ENCODE measurements around the gene COL23A1. TPM values are rescaled to one million over a fixed set of nuclear protein-coding genes. Genes with fewer than 3 reads are reported as not detected.

COL23A1 gene
- total RNA-seq, 1 experiment from 2014 or later: 15.0 TPM

DNA sequence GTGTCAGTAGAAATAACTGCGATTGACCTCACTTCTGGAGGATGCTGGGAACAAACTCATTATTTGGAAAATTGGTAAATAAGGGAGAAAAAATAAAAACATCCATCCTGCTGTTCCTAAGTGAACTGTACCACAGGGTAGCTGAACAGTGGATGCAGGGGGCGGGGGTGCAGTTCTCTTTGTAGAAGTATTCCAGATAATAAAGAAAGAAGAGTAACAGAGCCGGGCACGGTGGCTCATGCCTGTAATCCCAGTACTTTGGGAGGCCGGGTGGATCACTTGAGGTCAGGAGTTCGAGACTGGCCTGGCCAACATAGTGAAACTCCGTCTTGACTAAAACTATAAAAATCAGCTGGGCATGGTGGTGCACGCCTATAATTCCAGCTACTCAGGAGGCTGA is 132.1 kb downstream of the COL23A1 start:
- no peaks in the 10 kb centered on the region for H3K36me3 Mint-ChIP-seq
- TF ChIP-seq, protein P1, sequence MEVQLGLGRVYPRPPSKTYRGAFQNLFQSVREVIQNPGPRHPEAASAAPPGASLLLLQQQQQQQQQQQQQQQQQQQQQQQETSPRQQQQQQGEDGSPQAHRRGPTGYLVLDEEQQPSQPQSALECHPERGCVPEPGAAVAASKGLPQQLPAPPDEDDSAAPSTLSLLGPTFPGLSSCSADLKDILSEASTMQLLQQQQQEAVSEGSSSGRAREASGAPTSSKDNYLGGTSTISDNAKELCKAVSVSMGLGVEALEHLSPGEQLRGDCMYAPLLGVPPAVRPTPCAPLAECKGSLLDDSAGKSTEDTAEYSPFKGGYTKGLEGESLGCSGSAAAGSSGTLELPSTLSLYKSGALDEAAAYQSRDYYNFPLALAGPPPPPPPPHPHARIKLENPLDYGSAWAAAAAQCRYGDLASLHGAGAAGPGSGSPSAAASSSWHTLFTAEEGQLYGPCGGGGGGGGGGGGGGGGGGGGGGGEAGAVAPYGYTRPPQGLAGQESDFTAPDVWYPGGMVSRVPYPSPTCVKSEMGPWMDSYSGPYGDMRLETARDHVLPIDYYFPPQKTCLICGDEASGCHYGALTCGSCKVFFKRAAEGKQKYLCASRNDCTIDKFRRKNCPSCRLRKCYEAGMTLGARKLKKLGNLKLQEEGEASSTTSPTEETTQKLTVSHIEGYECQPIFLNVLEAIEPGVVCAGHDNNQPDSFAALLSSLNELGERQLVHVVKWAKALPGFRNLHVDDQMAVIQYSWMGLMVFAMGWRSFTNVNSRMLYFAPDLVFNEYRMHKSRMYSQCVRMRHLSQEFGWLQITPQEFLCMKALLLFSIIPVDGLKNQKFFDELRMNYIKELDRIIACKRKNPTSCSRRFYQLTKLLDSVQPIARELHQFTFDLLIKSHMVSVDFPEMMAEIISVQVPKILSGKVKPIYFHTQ (CRISPR knock-in tag; IDR thresholded peaks at IDR 0.05): no peak
- TF ChIP-seq MYBL2 (CRISPR knock-in tag; IDR thresholded peaks at IDR 0.05) (no peak), FOXP4 (CRISPR knock-in tag; IDR thresholded peaks at IDR 0.05) (no peak), NFATC4 (CRISPR knock-in tag; IDR thresholded peaks at IDR 0.05) (no peak), GRHL2 (CRISPR knock-in tag; IDR thresholded peaks at IDR 0.05; ENCODE audit: insufficient replicate concordance, severe bottlenecking) (no peak), CBFB (CRISPR knock-in tag; IDR thresholded peaks at IDR 0.05; ENCODE audit: low read depth) (no peak), FOXP1 (CRISPR knock-in tag; IDR thresholded peaks at IDR 0.05; ENCODE audit: borderline replicate concordance) (no peak), EMX1 (CRISPR knock-in tag; IDR thresholded peaks at IDR 0.05) (no peak), FOXJ3 (CRISPR knock-in tag; IDR thresholded peaks at IDR 0.05; ENCODE audit: borderline replicate concordance) (no peak), ZNF232 (CRISPR knock-in tag; IDR thresholded peaks at IDR 0.05) (no peak), NR2C2 (CRISPR knock-in tag; IDR thresholded peaks at IDR 0.05) (no peak), JUN (CRISPR knock-in tag; IDR thresholded peaks at IDR 0.05) (no peak), NR3C1 (CRISPR knock-in tag; conservative IDR thresholded peaks at IDR 0.05; ENCODE audit: low read depth) (no peak), ZNF121 (CRISPR knock-in tag; IDR thresholded peaks at IDR 0.05) (no peak), E2F1 (CRISPR knock-in tag; IDR thresholded peaks at IDR 0.05) (no peak), NR1H2 (CRISPR knock-in tag; IDR thresholded peaks at IDR 0.05) (no peak), RORB (CRISPR knock-in tag; IDR thresholded peaks at IDR 0.05) (no peak)
- TF ChIP-seq, protein P2, sequence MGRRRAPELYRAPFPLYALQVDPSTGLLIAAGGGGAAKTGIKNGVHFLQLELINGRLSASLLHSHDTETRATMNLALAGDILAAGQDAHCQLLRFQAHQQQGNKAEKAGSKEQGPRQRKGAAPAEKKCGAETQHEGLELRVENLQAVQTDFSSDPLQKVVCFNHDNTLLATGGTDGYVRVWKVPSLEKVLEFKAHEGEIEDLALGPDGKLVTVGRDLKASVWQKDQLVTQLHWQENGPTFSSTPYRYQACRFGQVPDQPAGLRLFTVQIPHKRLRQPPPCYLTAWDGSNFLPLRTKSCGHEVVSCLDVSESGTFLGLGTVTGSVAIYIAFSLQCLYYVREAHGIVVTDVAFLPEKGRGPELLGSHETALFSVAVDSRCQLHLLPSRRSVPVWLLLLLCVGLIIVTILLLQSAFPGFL (CRISPR knock-in tag; IDR thresholded peaks at IDR 0.05; ENCODE audit: borderline replicate concordance): no peak
- TF ChIP-seq, protein P3, sequence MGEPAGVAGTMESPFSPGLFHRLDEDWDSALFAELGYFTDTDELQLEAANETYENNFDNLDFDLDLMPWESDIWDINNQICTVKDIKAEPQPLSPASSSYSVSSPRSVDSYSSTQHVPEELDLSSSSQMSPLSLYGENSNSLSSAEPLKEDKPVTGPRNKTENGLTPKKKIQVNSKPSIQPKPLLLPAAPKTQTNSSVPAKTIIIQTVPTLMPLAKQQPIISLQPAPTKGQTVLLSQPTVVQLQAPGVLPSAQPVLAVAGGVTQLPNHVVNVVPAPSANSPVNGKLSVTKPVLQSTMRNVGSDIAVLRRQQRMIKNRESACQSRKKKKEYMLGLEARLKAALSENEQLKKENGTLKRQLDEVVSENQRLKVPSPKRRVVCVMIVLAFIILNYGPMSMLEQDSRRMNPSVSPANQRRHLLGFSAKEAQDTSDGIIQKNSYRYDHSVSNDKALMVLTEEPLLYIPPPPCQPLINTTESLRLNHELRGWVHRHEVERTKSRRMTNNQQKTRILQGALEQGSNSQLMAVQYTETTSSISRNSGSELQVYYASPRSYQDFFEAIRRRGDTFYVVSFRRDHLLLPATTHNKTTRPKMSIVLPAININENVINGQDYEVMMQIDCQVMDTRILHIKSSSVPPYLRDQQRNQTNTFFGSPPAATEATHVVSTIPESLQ (CRISPR knock-in tag; IDR thresholded peaks at IDR 0.05): no peak
- TF ChIP-seq, protein P4, sequence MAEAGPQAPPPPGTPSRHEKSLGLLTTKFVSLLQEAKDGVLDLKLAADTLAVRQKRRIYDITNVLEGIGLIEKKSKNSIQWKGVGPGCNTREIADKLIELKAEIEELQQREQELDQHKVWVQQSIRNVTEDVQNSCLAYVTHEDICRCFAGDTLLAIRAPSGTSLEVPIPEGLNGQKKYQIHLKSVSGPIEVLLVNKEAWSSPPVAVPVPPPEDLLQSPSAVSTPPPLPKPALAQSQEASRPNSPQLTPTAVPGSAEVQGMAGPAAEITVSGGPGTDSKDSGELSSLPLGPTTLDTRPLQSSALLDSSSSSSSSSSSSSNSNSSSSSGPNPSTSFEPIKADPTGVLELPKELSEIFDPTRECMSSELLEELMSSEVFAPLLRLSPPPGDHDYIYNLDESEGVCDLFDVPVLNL (CRISPR knock-in tag; IDR thresholded peaks at IDR 0.05; ENCODE audit: borderline replicate concordance, low read depth): no peak
- no peak for DNase-seq (ENCODE audit: low spot score)
- POLR2A ChIA-PET: no interaction called here
- H3K4me1 Mint-ChIP-seq: peaks cover 35% of the 10 kb centered on the region
- no peak for ATAC-seq
- no peaks in the 10 kb centered on the region for H3K9me3 Mint-ChIP-seq
- H3K27me3 Mint-ChIP-seq (ENCODE audit: low read depth): no peaks in the 10 kb centered on the region
- CTCF ChIA-PET: interaction anchor here (1.5 kb wide), 1 partner anchor 174 kb away, joined by 3 read pairs; no protein-coding TSS in a partner anchor
- no peak overlapping the region for H3K4me3 Mint-ChIP-seq
- no peak overlapping the region for H3K27ac Mint-ChIP-seq
